GM12878 (cell line): Measurements from ENCODE around the gene ARHGEF37. TPM values are rescaled to one million over a fixed set of nuclear protein-coding genes. Genes with fewer than 3 reads are reported as not detected.

Experiments
- ATAC-seq: fragments of 200-7000 bp; cut with Tn5 transposase; 3 replicates; pipeline ENCODE4 v1.9.1; 2020; ENCODE audit warnings: mild to moderate bottlenecking, moderate library complexity
- BruUV-seq: library from RNA; stranded (reverse); fragments of 400-500 nt; replicated peaks from 2 replicates; lab custom pipeline; 2021; lab: Mats Ljungman, UMichigan
- CTCF ChIA-PET: fragments of 300-600 bp; sonication (Branson Sonifier 250); formaldehyde crosslinking; extraction: SDS; loops from one replicate; lab custom pipeline; 2021; ENCODE audit warnings: inconsistent platforms; lab: Yijun Ruan, JAX
- POLR2A ChIA-PET: fragments of 350-600 bp; formaldehyde crosslinking; extraction: SDS; loops from one replicate; lab custom pipeline; 2021; ENCODE audit warnings: inconsistent platforms; lab: Charles Lee
- RAD21 ChIA-PET: fragments of 300-600 bp; sonication (Branson Sonifier 250); formaldehyde crosslinking; loops from one replicate; lab custom pipeline; 2023; ENCODE audit warnings: antibody characterized with exemption; ENCODE audit not compliant: unreplicated experiment; lab: Charles Lee
- SMC1A ChIA-PET: fragments of 300-600 bp; sonication (Branson Sonifier 250); formaldehyde crosslinking; loops from one replicate; lab custom pipeline; 2023; ENCODE audit not compliant: unreplicated experiment, uncharacterized antibody; lab: Charles Lee
- DNase-seq: peaks from one replicate; pipeline ENCODE4 v3.0.0-alpha.2; 2011; ENCODE audit warnings: low read depth, low spot score
- FAIRE-seq: peaks from 3 replicates; lab custom pipeline; 2011; peaks lifted over from hg19 to GRCh38; lab: Jason Lieb, UNC
- H2AFZ ChIP-seq: 2 replicates; pipeline ENCODE4 v1.6.0; 2011; ENCODE audit warnings: low read depth, low read length, control low read depth; ENCODE audit not compliant: control insufficient read depth
- H3K27ac ChIP-seq: 2 replicates; pipeline ENCODE4 v1.5.1; 2011; ENCODE audit warnings: control low read depth; ENCODE audit not compliant: control insufficient read depth, insufficient read depth
- H3K27me3 ChIP-seq, 2 experiments: replicated peaks in 1 of 2; 2 replicates each; pipeline versions ENCODE4 v1.6.0 to v1.6.1; 2011; ENCODE audit warnings: low read length in 1 of 2; ENCODE audit not compliant: control insufficient read depth in 2 of 2, insufficient read depth in 2 of 2
- H3K36me3 ChIP-seq, 2 experiments: 2 replicates each; pipeline ENCODE4 v1.5.1; 2011; ENCODE audit warnings: low read length in 1 of 2; ENCODE audit not compliant: control insufficient read depth in 2 of 2, insufficient read depth in 2 of 2
- H3K4me1 ChIP-seq: 2 replicates; pipeline ENCODE4 v1.6.1; 2011; ENCODE audit warnings: mild to moderate bottlenecking, low read length, moderate library complexity, mixed read lengths; ENCODE audit not compliant: control insufficient read depth, insufficient read depth
- H3K4me2 ChIP-seq: 2 replicates; pipeline ENCODE4 v1.6.0; 2011; ENCODE audit warnings: control low read depth; ENCODE audit not compliant: control insufficient read depth, insufficient read depth
- H3K4me3 ChIP-seq: fragments of 200-600 bp; sonication (generic); 2 replicates; pipeline ENCODE4 v1.5.1; 2016
- H3K79me2 ChIP-seq: 2 replicates; pipeline ENCODE4 v1.6.0; 2011; ENCODE audit warnings: low read length; ENCODE audit not compliant: control insufficient read depth, insufficient read depth
- H3K9ac ChIP-seq: 2 replicates; pipeline ENCODE4 v1.8.0; 2011; ENCODE audit warnings: low read length, control low read depth, mixed read lengths; ENCODE audit not compliant: control insufficient read depth, insufficient read depth
- H3K9me3 ChIP-seq: replicated peaks from 3 replicates; pipeline ENCODE4 v1.5.1; 2011; ENCODE audit warnings: mild to moderate bottlenecking, low read length; ENCODE audit not compliant: control insufficient read depth, insufficient read depth
- H4K20me1 ChIP-seq: 2 replicates; pipeline ENCODE4 v1.6.0; 2011; ENCODE audit not compliant: control insufficient read depth, insufficient read depth
- BHLHE40 ChIP-seq, 2 experiments: fragments of 450-650 bp in 1 of 2; IDR thresholded peaks; 2 replicates each; pipeline ENCODE4 v1.6.1; 2011 to 2017; ENCODE audit warnings: low read depth in 2 of 2, borderline replicate concordance in 1 of 2, improper control_type of control experiment in 1 of 2, low read length in 1 of 2, mild to moderate bottlenecking in 1 of 2
- EP300 ChIP-seq, 2 experiments: fragments of 150-350 bp in 1 of 2; IDR thresholded peaks; 2 replicates each; pipeline ENCODE4 v1.6.1; 2011 to 2012; ENCODE audit warnings: low read depth in 2 of 2, low read length in 2 of 2, borderline replicate concordance in 1 of 2, improper control_type of control experiment in 1 of 2, inconsistent platforms in 1 of 2; ENCODE audit not compliant: control insufficient read depth in 1 of 2
- ESRRA ChIP-seq: IDR thresholded peaks from 2 replicates; pipeline ENCODE4 v1.6.1; 2012; ENCODE audit warnings: mild to moderate bottlenecking, low read length, improper control_type of control experiment
- HSF1 ChIP-seq: fragments of 150-350 bp; IDR thresholded peaks from 2 replicates; pipeline ENCODE4 v1.6.1; 2014; ENCODE audit warnings: mild to moderate bottlenecking, low read depth, low read length
- MEF2A ChIP-seq: IDR thresholded peaks from 2 replicates; pipeline ENCODE4 v1.6.1; 2011; ENCODE audit warnings: low read depth, mild to moderate bottlenecking, low read length, moderate library complexity; ENCODE audit not compliant: insufficient read depth
- NFYB ChIP-seq: IDR thresholded peaks from 2 replicates; pipeline ENCODE4 v1.6.1; 2011; ENCODE audit warnings: low read depth, mild to moderate bottlenecking, low read length, improper control_type of control experiment, moderate library complexity; ENCODE audit not compliant: insufficient read depth
- SIN3A ChIP-seq: IDR thresholded peaks from 2 replicates; pipeline ENCODE4 v1.6.1; 2012; ENCODE audit warnings: low read depth, low read length, improper control_type of control experiment
- SREBF2 ChIP-seq: IDR thresholded peaks from 2 replicates; pipeline ENCODE4 v1.6.1; 2012; ENCODE audit warnings: mild to moderate bottlenecking, low read length
- ZNF207 ChIP-seq: fragments of 450-650 bp; IDR thresholded peaks from 2 replicates; pipeline ENCODE4 v1.6.1; 2014; ENCODE audit warnings: antibody characterized with exemption, mild to moderate bottlenecking, borderline replicate concordance
- ZNF687 ChIP-seq: fragments of 450-650 bp; IDR thresholded peaks from 2 replicates; pipeline ENCODE4 v1.6.1; 2017; ENCODE audit warnings: mild to moderate bottlenecking, moderate library complexity
- in situ Hi-C: fragments of 300-500 bp; cut with MboI; formaldehyde crosslinking; loops from 9 replicates; pipeline ENCODE4 v1.14.3; 2018; ENCODE audit warnings: mixed read lengths
- intact Hi-C: fragments of 100-400 bp; cut with micrococcal nuclease; formaldehyde crosslinking; loops from one replicate; pipeline ENCODE4 v1.14.2; 2022; ENCODE audit not compliant: unreplicated experiment
- polyA plus RNA-seq, 11 experiments: library from polyadenylated mRNA; depleted of rRNA in 4 of 11; unstranded in 6 of 11; stranded (reverse) in 5 of 11; fragments of >200 nt; fragmentation: Nextera tagmentation in 4 of 11; fragmentation: Illumina TruSeq in 1 of 11; extraction: Ambion mirVana in 4 of 11; extraction: Trizol in 1 of 11; gene quantifications; 1 replicate in 1 of 11; 2 replicates in 10 of 11; pipeline versions ENCODE4 v1.2.1 to v1.2.3, GENCODE V29; 2011 to 2016; ENCODE audit warnings: inconsistent platforms in 2 of 11, missing spikeins in 2 of 11, low read depth in 1 of 11
- total RNA-seq, 4 experiments: library from RNA; depleted of rRNA in 3 of 4; stranded (reverse); fragments of >200 nt in 3 of 4; fragmentation: Illumina TruSeq in 1 of 4; extraction: Trizol in 1 of 4; gene quantifications; 2 replicates each; pipeline versions ENCODE4 v1.2.1 to v1.2.3, GENCODE V29; 2013 to 2021
- TF ChIP-seq, protein P1 (sequence below): IDR thresholded peaks from 2 replicates; pipeline ENCODE4 v1.6.1; 2011; ENCODE audit warnings: borderline replicate concordance, low read depth, mild to moderate bottlenecking, moderate library complexity, mixed read lengths, low read length; ENCODE audit not compliant: insufficient read depth; ENCODE audit errors: extremely low read length
- TF ChIP-seq, protein P2 (sequence below): fragments of 450-650 bp; formaldehyde crosslinking; IDR thresholded peaks from 2 replicates; pipeline ENCODE4 v1.4.0; 2020; ENCODE audit warnings: mild to moderate bottlenecking, moderate library complexity

The ARHGEF37 gene
- total and polyA plus RNA-seq, 10 of the 15 experiments (the other 5 are each of a cell fraction or from before 2014, with no cell fraction given): 0.16 to 1.1 (median 0.63) TPM

DNA sequence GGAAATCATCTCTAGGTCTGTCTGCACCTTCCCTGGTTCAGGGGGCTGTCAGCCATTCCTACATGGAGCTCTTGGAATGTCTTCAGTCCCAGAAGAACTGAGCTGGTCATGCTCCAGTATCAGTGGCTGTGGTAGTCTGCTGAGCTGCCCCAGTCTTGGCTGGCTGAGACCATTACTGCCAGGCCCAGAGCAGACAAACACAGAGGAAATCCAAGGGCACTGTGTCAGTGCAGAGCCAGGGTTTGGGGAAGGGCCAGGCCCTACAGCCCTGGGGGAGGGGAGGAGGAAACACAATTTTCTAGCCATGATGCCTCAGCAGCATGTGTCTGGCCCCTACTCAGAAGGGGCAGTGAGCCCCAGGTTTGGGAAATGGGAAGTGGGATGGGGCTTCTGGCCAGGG is 58.4 kb downstream of the ARHGEF37 start:
- Histone ChIP-seq H3K79me2 (no peaks in the 10 kb centered on the region), H3K4me2 (no peak overlapping the region), H3K27me3 (no peaks in the 10 kb centered on the region), H3K4me1 (no peaks in the 10 kb centered on the region), H3K36me3 (no peaks in the 10 kb centered on the region), H3K4me3 (no peak overlapping the region), H3K9ac (no peak overlapping the region), H3K9me3 (no peaks in the 10 kb centered on the region), H4K20me1 (no peaks in the 10 kb centered on the region), H3K27ac (no peak overlapping the region), H2AFZ (no peak overlapping the region)
- ChIA-PET SMC1A (interaction anchor here (0.6 to 9.4 kb wide), 12 partner anchors 17 to 357 kb away, joined by 3 to 79 read pairs (median 4); no protein-coding TSS in a partner anchor), CTCF (interaction anchor here (0.9 to 13.3 kb wide), 11 partner anchors 9 to 352 kb away, joined by 3 to 193 read pairs (median 14); no protein-coding TSS in a partner anchor), RAD21 (interaction anchor here (1.0 to 11.9 kb wide), 11 partner anchors 12 to 351 kb away, joined by 3 to 148 read pairs (median 4); partner anchors contain the start of gene SLC26A2), POLR2A (interaction anchor here (1.1 kb wide), 1 partner anchor 137 kb away, joined by 3 read pairs; no protein-coding TSS in a partner anchor)
- no peak for FAIRE-seq
- in situ Hi-C loops: loop anchor here (5.0 to 10.0 kb wide), 3 partner anchors 188 to 585 kb away; no protein-coding TSS in a partner anchor
- ATAC-seq: no peak; the same call in 2 of the 3 replicates
- no TSS peak for BruUV-seq
- intact Hi-C loops: loop anchor here (5.0 to 10.0 kb wide), 2 partner anchors 138 to 575 kb away; no protein-coding TSS in a partner anchor
- DNase-seq: no peak
- TF ChIP-seq EP300 (IDR thresholded peaks at IDR 0.05; ENCODE audit: borderline replicate concordance in 1 of 2, control insufficient read depth in 1 of 2, low read depth in 2 of 2, low read length in 2 of 2) (no peak), ZNF687 (no peak), SIN3A (no peak), BHLHE40 (IDR thresholded peaks at IDR 0.05; ENCODE audit: borderline replicate concordance in 1 of 2, low read depth in 2 of 2, low read length in 1 of 2) (no peak), HSF1 (no peak), ZNF207 (no peak), ESRRA (no peak), NFYB (no peak), SREBF2 (no peak), MEF2A (no peak)
- TF ChIP-seq, protein P1, sequence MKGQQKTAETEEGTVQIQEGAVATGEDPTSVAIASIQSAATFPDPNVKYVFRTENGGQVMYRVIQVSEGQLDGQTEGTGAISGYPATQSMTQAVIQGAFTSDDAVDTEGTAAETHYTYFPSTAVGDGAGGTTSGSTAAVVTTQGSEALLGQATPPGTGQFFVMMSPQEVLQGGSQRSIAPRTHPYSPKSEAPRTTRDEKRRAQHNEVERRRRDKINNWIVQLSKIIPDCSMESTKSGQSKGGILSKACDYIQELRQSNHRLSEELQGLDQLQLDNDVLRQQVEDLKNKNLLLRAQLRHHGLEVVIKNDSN: no peak
- TF ChIP-seq, protein P2, sequence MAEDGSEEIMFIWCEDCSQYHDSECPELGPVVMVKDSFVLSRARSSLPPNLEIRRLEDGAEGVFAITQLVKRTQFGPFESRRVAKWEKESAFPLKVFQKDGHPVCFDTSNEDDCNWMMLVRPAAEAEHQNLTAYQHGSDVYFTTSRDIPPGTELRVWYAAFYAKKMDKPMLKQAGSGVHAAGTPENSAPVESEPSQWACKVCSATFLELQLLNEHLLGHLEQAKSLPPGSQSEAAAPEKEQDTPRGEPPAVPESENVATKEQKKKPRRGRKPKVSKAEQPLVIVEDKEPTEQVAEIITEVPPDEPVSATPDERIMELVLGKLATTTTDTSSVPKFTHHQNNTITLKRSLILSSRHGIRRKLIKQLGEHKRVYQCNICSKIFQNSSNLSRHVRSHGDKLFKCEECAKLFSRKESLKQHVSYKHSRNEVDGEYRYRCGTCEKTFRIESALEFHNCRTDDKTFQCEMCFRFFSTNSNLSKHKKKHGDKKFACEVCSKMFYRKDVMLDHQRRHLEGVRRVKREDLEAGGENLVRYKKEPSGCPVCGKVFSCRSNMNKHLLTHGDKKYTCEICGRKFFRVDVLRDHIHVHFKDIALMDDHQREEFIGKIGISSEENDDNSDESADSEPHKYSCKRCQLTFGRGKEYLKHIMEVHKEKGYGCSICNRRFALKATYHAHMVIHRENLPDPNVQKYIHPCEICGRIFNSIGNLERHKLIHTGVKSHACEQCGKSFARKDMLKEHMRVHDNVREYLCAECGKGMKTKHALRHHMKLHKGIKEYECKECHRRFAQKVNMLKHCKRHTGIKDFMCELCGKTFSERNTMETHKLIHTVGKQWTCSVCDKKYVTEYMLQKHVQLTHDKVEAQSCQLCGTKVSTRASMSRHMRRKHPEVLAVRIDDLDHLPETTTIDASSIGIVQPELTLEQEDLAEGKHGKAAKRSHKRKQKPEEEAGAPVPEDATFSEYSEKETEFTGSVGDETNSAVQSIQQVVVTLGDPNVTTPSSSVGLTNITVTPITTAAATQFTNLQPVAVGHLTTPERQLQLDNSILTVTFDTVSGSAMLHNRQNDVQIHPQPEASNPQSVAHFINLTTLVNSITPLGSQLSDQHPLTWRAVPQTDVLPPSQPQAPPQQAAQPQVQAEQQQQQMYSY (CRISPR knock-in tag): no peak
